Adipose tissue (tissue), 3 donors: ENCODE measurements around the gene ZBTB45. TPM values are rescaled to one million over a fixed set of nuclear protein-coding genes. Genes with fewer than 3 reads are reported as not detected.
"Not testable (repeated sequence)": the region's sequence is repeated elsewhere in the genome, so short reads cannot be mapped to it uniquely, and the experiment has no call there.

Source experiments
- H3K27ac ChIP-seq: one replicate; pipeline ENCODE4 v1.5.1; 2013; ENCODE audit warnings: low read depth, low read length
- WGBS, 3 donors: extraction: QIAGEN DNeasy Blood & Tissue Kit; methylation state at CpG; one replicate each; pipeline ENCODE4 v1.1.7; 2013; 5-methylcytosine and 5-hydroxymethylcytosine counted together
- polyA plus RNA-seq, 3 donors: library from polyadenylated mRNA; stranded (reverse); fragments of 200-250 nt; gene quantifications; one replicate each; pipeline ENCODE4 v1.2.3, GENCODE V29; 2013
- donor health status: healthy with polysubstance abuse.
- donor health status: Bipolar disorder and iron deficiency.
- donor health status: healthy.

The ZBTB45 gene
- polyA plus RNA-seq, 3 donors = 5.3 to 8.2 (median 6.6) TPM

DNA sequence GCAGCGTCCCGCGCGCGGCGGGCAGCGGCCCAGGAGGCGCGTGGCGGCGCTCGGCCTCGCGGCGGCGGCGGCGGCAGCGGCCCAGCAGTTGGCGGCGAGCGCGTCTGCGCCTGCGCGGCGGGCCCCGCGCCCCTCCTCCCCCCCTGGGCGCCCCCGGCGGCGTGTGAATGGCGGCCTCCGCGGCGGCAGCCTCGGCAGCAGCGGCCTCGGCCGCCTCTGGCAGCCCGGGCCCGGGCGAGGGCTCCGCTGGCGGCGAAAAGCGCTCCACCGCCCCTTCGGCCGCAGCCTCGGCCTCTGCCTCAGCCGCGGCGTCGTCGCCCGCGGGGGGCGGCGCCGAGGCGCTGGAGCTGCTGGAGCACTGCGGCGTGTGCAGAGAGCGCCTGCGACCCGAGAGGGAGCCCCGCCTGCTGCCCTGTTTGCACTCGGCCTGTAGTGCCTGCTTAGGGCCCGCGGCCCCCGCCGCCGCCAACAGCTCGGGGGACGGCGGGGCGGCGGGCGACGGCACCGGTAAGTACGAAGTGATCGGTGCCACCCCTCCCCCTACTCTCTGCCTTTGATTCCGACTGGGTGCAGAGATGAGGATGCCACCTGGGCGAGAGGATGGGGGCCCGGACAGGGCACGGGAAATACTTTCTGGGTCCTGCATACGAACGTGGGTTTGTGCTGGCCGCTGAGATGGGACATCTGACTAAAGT lies 25.1 kb upstream of the ZBTB45 start:
- H3K27ac ChIP-seq = no peak overlapping the region
- 0 to 1% (median 0%) methylated on average over 39 to 79 of the region's 92 CpGs for WGBS, 3 donors

- WGBS, 3 donors = 0% methylated on average over 65 to 73 of the region's 73 CpGs
- H3K27ac ChIP-seq = peak within 1 kb of the TSS; percentile 96
Observed at GRCh38 chr19:58543826-58544590, 24.4 kb upstream of the ZBTB45 start, which contains the start of gene TRIM28. Gene TRIM28, plus strand, starts transcription at chr19:58544064. Its CDS starts 694 bp downstream, at chr19:58544758.

GRCh38 chr19:58542641-58543372 lies 23.2 kb upstream of the ZBTB45 start:
- 75 to 84% (median 82%) methylated on average over 18 of the region's 18 CpGs for WGBS, 3 donors

DNA sequence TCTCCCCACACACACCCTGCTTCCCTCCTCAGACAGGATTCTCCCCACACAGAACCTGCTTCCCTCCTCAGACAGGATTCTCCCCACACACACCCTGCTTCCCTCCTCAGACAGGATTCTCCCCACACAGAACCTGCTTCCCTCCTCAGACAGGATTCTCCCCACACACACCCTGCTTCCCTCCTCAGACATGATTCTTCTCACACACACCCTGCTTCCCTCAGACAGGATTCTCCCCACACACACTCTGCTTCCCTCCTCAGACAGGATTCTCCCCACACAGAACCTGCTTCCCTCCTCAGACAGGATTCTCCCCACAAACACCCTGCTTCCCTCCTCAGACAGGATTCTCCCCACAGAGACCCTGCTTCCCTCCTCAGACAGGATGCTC lies 19.6 kb upstream of the ZBTB45 start:
- H3K27ac ChIP-seq = not testable (repeated sequence)

More at GRCh38 chr19:58542641-58543372, 23.2 kb upstream of the ZBTB45 start:
- H3K27ac ChIP-seq = not testable (repeated sequence)

GRCh38 chr19:58538257-58539168 lies 18.9 kb upstream of the ZBTB45 start:
- H3K27ac ChIP-seq = no peak overlapping the region

GRCh38 chr19:58536852-58537798 lies 17.5 kb upstream of the ZBTB45 start:
- 89 to 90% (median 90%) methylated on average over 8 of the region's 8 CpGs for WGBS, 3 donors
- H3K27ac ChIP-seq = no peak overlapping the region

More at GRCh38 chr19:58538257-58539168, 18.9 kb upstream of the ZBTB45 start:
- WGBS, 3 donors = 2 to 4% (median 2%) methylated on average over 55 of the region's 55 CpGs

GRCh38 chr19:58535857-58536256 lies 16.2 kb upstream of the ZBTB45 start:
- WGBS, 3 donors = 92 to 99% (median 96%) methylated on average over 3 of the region's 3 CpGs

DNA sequence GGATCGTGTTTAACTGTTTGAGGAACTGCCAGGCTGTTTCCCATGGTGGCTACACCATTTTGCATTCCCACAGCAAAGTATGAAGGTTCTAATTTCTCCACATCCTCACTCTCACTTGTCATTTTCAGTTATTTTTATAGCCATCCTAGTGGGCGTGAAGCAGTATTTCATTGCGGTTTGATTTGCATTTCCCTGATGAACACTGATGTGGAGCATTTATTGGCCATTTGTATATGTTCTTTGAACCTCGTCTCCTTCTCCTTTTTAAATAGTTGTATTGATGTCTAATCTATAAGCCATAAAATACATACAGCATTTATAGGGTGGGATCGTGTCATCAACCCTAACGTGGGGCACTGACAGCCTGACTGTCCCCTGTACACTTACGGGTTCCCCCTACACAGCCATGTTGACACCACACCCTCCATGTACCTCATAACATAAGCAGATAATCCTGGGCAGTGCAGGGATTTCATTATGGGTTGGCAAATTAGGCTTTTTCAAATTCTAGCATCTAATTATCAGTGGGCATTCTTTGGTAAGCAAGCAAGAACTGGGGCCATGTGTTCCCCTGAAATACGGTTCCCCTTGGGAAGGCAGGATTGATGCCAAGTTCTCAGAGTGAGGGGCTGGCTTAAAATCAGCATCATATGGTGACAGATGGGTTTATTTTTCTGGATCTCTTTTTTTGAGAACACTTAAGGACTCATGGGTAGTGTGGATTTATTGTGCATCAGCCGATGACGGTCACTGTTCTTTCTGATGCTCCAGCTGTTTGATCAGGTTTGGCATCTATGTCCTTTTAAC lies 11.6 kb upstream of the ZBTB45 start:
- WGBS, 3 donors = 70 to 76% (median 75%) methylated on average over 10 of the region's 10 CpGs

More at GRCh38 chr19:58535857-58536256, 16.2 kb upstream of the ZBTB45 start:
- no peak overlapping the region for H3K27ac ChIP-seq

DNA sequence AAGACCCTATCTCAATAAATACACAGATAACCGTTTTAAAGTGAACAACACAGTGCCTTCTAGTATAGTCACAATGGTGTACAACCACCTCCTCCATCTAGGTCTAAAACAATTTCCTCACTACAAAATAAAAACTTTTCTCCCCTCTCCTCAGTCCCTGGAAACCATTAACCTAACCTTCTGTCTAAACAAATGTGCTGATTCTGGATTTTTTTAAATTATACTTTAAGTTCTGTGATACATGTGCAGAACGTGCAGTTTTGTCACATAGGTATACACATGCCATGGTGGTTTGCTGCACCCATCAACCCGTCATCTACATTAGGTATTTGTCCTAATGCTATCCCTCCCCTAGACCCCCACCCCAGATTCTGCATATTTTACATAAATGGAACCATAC lies 9.8 kb upstream of the ZBTB45 start:
- no peak overlapping the region for H3K27ac ChIP-seq

More for the DNA sequence above, 11.6 kb upstream of the ZBTB45 start:
- H3K27ac ChIP-seq = no peak overlapping the region

DNA sequence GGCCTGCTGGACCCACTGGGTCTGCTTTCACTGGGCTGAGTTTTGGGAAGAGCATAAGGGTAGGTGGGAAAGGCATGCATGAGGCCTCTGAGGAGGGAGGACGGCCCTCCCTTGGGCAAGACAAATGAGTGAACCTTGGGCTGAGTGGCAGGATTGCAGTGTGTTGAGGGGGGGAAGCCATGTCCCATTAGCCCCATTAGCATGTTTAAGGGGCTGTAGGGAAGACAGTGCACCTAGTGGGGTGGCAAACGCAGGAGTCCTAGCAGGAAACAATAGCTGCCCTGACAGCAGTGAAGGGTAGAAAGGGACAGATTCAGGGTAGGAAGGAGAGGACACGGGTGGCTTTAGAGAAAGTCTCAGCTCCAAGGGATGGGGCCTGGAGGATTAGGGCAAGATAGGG lies 3.1 kb upstream of the ZBTB45 start:
- no peak overlapping the region for H3K27ac ChIP-seq
- WGBS, 3 donors = 77 to 89% (median 87%) methylated on average over 3 of the region's 3 CpGs

More for the DNA sequence above, 9.8 kb upstream of the ZBTB45 start:
- 63 to 79% (median 75%) methylated on average over 3 of the region's 3 CpGs for WGBS, 3 donors

DNA sequence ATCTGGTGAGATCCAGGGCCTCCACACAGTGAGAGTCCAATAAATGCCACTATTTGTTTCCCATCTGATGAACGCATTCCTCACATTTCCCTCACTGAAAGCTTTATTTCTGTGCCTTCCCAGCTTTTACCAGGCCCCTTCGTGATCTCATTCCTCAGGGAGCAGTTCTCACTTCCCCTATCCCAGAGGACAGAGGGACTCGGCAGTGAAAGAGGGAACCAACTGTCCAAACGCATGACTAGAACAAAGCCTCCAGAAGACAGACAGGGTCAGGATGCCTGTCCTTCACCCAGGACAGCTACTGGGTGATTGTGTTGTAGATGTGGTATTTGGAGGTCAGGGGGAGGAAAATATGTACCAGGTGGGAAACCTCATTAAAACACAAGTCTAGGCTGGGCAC lies 2.0 kb upstream of the ZBTB45 start:
- H3K27ac ChIP-seq = no peak overlapping the region
- WGBS, 3 donors = 59 to 66% (median 61%) methylated on average over 4 of the region's 4 CpGs

- 9 to 13% (median 10%) methylated on average over 7 of the region's 7 CpGs for WGBS, 3 donors
- no peak overlapping the region for H3K27ac ChIP-seq
Observed at GRCh38 chr19:58520257-58520599, 618 bp upstream of the ZBTB45 start.

DNA sequence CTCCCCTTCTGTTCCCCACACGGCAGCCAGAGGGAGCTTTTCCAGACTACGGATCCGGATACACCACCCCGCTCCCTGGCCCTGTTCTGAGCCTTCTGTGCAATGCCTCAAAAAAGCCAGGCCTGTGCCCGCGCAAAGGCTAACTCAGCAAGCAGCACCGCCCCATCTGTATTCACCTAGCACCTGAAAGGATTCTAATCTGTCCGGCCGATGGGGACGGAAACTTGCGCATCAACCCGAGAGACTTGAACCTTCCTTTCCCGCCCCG lies 589 bp downstream of the ZBTB45 start:
- no peak overlapping the region for H3K27ac ChIP-seq
- WGBS, 3 donors = 0 to 1% (median 1%) methylated on average over 14 of the region's 14 CpGs

DNA sequence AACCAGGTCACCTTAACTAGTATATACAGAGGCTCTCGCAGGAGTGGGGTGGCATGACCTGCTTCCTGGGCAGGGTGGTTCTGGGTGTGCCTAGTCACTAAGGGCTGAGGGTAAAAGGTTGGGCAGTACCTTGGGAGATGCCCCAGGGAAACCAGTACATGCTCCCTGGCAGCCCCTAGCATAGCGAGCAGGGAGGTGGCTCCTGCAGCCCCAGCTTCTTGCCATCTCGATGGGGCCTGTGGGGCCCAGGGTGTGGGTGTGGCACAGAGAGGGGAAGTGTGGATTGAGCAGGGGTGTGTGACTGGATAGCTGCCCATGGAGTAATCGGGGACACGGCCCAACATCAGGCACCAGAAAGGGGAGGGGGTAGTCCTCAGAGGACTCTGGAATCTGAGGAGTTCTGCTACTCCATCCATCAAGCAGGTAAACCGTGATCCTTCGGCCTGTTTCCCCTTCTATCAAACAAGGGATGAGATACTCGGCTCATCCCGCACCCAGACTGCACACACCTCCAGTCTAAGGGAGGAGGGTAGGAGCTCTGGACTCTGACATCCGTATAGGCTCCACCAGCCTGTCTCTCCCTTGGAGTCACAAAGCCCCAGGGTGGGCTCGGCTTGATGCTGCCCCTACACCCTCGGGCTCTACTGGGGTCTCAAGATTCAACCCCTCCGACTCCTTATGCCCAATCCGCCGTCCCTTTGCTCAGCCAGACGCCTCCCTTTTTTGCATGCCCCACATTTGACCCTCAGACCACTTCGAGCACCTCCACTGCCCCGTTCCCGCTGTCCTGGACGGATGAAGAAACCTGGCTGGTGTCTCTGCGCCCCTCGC lies 1.1 kb downstream of the ZBTB45 start:
- no peak overlapping the region for H3K27ac ChIP-seq
- 7 to 8% (median 7%) methylated on average over 22 of the region's 22 CpGs for WGBS, 3 donors

- WGBS, 3 donors = 88 to 93% (median 91%) methylated on average over 64 to 65 of the region's 65 CpGs
- no peak overlapping the region for H3K27ac ChIP-seq
Observed at GRCh38 chr19:58516964-58517833, 2.4 kb downstream of the ZBTB45 start.
